GM18907 (cell line): ENCODE data around the gene FBXO2.

Experiments
- ATAC-seq: cut with Tn5 transposase; IDR thresholded peaks from one replicate; pipeline ENCODE4 v1.9.1; 2021; ENCODE audit warnings: mild to moderate bottlenecking, moderate library complexity; ENCODE audit not compliant: unreplicated experiment

FBXO2 gene, protein sequence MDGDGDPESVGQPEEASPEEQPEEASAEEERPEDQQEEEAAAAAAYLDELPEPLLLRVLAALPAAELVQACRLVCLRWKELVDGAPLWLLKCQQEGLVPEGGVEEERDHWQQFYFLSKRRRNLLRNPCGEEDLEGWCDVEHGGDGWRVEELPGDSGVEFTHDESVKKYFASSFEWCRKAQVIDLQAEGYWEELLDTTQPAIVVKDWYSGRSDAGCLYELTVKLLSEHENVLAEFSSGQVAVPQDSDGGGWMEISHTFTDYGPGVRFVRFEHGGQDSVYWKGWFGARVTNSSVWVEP

DNA sequence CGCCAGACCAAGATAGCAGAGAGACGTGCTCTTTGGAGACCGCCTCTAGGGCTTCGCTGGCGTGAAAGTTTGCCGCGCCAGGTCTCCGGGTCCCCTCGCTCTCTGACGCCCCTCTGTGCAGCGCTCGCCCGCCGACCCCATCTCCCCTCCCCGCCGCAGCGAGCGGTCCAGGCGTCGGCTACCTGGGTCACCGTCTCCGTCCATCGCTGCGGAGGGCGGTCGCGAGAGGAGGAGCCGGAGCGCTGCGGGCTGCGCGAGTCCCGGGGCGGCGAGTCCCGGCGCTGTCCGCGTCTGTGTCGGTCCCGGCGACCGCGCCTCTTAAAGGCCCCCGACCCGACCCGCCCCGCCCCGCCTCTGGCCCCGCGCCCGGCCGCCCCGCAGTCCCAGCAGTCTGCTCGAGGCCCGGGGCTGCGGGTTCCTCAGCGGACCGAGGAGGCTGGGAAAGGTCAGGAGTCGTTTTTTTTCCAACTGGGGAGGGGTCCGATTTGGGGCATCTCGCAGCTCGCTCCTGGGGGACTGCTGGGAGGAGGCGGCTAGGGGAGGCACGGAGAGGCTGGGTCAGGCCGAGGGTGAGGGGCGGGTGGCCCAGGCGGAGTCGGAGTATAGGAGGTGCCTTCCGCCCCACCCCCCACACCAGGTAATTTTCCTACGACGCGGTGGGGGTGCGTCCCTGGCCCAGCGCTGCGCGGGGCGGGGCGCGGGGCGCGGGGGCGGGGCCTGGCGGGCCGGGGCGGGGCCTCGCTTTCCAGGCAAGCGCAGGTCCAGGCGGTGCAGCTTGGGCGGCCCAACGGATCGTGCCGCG, at the start of gene FBXO2, which contains the start of gene FBXO44:
Gene FBXO2 (minus strand): TSS at position 293 of the 802 bp plus-strand sequence. CDS start 89 bp downstream, at position 204.
Gene FBXO44 (plus strand): TSS at position 741 of the 802 bp plus-strand sequence. CDS start 959 bp downstream, outside the sequence.
- peak; percentile 55 for ATAC-seq

DNA sequence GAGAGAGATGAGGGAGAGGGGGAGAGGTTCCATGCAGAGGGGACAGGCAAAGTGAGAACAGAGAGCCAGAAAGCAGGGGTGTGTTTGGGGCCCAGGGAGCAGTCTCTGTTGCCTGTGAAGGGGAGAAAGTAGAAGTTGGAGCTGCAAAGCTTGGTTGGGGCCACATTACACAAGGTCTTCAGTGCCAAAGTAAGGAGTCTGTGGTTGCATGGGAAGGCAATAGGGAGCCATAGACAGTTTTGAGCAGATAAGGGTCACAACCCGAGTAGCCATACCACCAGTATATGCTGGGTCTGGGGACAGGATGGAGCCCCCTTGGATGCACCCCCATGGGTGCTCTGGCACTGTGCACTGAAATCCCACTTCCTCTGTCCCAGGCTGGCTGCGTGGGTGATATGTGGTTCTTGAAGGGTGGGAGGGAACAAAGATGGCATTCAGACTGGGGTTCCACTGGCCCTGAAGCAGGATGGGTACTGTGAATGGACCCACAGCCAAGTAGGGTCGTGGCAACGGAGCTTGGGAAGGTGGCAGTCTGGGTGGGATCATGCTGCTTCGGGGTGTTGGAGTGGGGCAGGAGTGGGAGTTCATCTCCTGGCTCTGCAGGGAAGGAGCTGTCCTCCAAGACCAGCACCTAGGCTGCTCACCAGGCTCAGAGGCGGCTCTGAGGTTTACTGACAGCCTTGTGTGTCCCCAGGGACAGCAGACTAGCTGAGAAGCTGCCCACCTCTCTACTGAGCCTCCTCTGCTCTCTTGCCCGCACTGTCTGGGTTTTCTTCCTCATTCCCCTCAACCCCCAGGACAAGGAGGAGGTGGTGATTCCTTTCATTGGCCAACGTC, 49.3 kb upstream of the FBXO2 start:
- no peak for ATAC-seq

DNA sequence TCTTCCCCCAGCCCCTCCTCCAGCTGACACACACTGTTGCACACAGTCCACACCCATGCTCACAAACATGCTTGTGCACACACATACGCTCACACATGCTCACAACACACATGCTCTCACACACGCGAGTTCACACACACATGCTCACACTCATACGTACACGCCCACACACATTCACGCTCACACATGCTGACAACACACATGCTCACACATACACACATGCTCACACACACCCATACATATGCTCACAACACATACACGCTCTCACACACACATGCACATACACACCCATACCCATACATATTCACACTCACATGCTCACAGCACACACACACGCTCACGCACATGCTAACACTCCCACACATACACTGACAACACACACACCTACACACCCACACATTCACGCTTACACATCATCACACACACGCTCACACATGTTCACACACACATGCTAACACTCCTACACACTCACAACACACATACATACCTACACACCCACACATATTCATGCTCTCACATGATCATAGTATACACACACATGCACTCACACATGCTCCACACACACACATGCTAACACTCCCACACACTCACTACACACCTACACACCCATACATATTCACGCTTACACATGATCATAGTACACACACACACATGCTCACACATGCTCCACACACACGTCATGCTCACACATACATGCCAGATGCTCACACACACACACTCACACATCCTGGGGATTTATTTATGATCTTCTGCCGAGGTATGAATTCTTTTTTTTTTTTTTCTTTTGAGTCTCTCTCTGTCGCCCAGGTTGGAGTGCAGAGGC, 48.0 kb upstream of the FBXO2 start:
- ATAC-seq = no peak

DNA sequence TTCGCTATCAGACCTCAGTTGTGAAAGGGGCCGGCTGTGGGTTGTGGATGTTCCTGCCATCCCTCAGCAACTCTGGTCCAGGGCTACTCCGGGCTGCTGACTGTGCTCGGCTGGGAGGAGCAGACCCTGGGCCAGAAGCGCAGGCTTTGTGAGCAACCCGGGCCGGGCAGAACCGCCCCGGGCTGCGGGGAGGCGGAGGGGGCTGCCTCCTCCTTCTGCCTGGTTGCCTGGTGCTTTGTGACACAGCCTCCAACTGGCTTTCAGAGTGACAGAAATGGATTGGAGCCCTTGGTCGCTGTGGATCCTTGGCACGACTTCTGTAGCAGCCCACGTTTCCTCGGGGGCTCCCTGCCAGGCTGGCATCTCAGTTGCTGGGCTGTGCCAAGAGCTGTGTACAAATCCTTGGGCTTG, 47.3 kb upstream of the FBXO2 start:
- ATAC-seq = no peak

DNA sequence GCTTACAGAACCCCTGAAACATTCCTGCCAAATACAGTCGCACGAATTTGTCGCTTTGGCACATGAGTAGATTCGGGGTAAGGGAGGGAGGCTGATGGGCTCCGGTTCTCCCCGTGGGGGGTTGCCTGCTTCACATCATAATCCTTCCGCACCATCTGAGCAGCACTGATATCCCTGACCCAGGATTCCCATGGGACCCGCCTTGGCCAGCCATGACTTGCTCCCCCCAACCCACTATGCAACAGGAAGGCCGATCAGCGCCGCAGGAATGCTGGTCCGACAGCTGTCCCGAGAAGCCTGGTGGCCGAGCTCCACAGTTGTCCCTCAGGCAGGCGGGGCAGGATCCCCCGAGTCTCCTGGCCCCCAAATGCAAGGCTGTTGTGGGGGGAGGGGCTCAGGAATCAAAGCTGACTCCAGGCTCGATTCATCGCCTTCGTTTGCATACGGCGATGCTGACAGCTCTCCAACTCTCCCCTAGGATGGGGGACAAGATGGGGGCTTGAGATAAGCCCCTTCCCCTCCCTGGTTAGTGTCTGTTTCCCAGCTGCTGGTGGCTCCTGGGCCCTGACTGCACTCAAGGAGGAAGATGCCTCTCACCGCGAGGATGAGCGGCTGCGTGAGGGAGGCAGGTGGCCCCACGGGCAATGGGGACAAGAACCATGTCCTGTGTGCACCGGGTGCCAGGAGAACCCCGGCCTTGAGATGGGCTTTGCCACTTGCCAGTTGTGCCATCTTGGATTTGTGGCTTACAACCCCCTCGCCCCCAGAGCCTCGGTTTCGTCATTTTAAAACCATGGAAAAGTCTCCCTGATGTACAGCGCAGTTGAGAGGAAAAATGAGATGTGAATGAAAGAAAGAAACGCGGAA, 46.6 kb upstream of the FBXO2 start:
- no peak for ATAC-seq

DNA sequence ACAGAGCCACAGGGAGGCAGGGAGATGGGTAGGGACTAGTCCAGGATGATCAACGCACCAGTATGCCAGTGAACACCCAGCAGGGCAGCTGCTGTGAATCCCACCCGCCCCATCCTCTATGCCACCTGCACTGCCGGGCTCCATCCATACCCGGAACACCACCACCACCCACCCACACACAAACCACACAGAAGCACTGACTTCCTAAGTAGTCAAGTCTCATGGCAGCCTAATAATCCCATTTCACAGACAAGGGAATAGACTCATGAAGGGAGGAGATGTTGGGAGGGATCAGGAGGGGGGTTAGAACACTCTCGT, 43.6 kb upstream of the FBXO2 start:
- no peak for ATAC-seq

DNA sequence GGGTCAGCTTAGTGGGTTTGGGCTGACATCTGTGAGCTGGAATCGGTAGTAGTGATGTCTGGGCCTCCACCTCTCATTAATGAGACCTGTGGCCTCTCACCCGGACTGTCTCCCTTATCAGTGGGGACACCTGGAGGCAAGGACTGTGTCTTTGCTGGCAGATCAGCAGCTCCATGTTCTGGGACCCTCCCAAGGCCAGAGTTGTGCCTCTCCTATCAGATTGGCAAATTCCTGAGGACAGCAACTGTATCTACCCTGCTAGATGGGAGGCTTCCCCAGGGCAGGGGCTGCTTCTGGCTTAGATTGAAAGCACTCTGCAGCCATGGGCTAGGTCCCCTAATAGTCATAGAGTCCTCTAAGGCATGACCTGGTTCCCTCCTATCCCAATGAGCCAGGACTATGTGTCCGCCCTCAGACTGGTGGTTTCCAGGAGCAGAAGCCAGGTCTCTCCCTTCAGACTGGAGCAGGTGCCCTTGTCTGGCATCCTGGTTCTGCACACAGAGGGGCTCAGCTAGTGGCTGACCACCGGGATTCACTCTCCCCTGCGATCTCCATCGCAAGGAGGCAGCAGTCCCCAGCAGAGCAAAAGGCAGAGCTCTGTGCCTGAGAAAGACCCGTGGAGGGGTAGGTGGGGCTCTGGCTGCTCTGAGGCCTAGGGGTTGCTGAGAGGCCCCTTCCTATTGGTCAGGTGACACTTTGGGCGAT, 43.1 kb upstream of the FBXO2 start:
- no peak for ATAC-seq

DNA sequence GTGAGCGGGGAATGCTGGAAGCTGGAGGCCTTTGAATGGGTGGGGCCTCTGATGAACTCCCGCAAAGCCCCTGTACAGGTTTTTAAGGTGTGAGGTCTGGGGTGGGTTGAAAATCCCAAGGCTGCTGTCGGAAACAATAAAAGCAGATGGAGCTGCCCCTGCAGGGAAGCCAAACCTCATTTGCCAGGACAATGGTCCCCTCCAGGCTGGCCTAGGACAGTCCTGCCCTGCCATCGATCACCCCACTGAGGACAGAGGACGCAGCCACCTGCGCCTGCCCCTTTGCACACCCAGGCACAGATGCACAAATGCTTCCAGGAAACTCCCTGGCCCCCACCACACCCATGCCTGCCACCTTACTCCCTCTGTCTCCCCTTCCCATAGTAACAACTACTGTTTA, 41.6 kb upstream of the FBXO2 start:
- ATAC-seq = no peak

DNA sequence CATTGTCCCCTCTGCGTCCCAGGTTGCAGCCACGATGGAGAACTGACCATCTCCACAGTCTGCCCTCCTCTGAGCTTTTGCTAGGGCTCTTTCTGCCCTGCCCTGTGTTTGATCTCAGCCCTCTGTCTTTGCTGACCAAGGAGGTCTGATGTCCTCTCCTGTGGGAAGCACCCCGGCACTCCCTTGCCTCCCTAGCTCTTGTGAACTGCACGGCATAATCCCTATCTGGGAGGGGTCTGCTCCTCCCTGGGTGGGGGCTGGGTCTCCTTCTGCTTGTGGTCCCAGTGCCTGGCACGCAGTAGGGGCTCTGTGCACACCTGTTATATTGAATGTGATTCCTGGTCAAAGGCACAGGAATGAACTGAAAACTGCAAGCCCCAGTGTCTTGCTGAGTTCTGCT, 39.7 kb upstream of the FBXO2 start:
- ATAC-seq = no peak

DNA sequence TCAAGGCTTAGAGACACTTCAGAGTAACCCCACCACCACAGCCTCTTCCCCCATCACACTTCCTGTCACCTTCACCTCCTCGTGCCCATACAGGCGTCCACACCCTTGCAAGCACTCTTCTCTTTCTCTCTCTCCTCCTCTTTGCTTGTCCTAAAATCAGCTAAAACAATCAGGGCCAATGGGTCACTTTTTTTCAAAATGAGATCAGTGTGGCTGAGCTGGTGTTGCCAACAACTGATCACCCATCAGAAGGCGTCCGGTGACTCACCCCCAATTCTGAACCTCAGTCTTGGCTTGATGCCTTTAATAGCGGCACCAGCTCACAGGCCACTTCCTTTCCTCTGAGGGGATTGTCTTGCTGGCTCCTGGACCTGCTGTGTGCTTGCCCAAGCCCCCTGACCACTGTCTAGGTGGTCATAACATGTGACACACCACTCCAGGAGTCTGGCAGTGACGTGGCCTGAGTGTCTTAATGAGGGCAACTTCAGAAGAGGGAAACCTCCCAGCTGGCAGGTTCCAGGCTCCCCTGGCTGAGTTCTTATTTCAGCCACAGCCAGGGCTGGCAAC, 38.9 kb upstream of the FBXO2 start:
- ATAC-seq = no peak

DNA sequence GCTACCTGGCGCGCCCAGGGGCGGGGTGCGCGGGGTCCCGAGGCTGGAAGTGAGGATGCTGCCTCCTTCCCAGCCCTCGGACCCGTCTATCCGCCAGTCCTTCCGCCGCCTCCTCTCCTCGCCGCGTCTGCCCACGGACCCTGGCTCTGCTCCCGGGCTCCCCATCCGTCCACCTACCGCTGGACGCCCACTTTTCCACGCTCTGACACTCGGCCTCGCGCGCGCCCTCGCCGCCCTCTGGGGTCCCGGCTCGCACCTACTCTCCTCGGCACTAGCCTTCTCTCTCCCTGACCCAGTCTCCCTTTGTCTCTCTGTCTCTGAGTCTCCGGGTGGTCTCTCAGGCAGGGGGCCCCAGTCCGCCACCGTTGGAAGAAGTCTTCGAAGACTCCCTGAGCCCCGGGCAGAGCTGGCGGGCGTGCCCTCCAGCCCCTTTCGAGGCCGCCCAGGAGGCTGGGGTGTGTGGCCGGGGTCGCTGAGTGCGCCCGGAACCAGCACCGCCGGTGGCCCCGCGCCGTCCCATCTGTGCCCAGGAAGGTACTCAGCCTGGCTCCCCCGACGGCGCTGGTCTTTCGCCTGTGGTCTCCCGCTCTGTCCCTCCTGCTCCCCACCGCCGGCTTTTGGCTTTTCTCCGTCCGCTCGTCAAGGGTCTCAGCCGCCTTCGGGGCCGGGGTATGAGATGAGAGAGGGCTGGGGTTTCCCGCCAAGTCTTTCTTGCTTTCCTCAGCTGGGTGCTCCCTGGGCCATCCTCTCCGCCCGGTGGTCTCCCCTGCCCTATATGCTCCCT, 37.9 kb upstream of the FBXO2 start:
- ATAC-seq = no peak

DNA sequence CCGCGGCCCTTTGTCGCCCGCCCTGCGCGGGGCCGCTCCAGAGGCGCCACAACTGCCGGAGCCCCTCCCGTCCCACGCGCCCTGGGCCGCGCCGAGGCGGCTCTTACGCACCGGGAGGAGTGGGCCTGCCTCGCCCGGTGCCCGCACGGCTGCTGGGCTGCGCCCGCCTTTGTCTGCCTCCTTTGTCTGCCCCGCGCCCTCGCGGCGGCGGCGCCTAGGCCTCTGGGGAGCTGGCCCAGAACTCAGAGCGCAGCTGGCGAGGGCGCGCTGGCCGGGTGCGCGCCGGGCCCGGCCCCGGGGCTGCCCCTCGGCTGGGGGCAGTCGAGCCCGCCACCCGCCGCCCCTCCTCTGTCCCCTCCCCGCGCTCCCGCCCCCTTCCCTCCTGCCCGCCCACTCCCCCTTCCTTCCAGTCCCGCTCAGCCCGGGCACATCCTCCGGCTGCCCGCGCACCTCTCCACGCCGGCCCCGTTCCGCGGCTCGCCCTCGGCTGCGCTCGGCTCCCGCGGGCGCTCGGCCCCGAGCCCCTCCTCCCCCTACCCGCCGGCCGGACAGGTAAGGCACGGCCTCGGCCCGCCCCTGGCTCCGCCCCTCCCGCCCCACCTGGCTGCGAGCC, 37.2 kb upstream of the FBXO2 start, which contains the start of gene DRAXIN:
Gene DRAXIN (plus strand): TSS at position 409 of the 613 bp plus-strand sequence. CDS start 14,549 bp downstream, outside the sequence.
- ATAC-seq = no peak

DNA sequence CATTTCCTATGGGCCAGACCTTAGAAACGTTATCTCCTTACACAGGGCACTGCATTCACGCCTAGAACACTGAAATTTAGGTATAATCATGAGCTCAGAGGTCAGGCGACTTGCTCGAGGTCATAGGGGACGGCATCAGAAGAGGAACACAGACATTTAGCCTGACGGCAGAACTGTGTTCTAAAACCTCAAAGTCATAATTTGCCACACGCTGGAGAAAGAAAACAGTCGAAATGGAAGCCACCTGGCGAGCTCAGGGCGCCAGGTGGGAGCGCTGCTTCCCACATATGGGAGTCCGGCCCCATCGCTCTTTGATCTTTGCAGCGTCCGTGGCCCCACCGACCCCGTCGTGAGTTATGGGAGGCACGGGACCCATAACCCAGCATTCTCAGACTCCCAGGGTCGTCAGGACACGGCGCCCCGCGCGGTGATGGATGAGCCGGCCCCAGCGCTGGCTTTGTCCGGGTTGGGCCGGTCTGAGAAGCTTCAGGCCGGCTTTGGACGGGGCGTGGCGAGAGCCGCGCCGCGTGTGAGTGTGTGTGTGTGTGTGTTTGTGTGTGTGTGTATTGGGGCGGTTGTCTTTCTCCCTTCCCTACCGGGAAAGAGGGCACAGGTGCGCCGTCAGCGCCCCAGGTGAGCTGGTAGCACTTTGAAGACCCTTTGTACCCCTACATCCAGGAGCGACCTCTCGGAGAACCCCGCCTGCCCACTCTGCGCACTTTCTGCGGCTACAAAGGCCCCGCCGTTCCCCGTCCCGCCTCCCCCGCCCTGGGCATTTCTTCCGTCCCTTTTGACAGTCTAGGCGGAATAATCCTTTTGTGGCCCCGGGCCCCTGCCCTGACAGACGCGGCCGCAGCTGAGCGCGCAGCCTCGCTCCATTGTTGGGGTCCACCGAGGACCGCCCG, 36.4 kb upstream of the FBXO2 start:
- no peak for ATAC-seq

DNA sequence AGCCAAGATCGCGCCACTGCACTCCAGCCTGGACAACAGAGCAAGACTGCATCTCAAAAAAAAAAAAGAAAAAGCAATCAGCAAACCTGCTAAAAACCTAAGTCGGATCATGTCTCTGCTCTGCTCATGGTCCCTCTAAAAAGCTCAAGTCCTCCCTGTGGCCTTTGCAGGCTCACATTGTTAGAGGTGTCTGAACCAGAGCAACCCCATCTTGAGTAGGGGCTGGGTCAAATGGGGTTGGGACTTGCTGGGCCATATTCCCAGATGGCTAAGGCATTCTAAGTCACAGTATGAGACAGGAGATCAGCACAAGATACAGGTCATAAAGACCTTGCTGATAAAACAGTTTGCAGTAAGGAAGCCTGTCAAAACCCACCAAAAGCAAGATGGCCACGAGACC, 34.3 kb upstream of the FBXO2 start:
- ATAC-seq = no peak

DNA sequence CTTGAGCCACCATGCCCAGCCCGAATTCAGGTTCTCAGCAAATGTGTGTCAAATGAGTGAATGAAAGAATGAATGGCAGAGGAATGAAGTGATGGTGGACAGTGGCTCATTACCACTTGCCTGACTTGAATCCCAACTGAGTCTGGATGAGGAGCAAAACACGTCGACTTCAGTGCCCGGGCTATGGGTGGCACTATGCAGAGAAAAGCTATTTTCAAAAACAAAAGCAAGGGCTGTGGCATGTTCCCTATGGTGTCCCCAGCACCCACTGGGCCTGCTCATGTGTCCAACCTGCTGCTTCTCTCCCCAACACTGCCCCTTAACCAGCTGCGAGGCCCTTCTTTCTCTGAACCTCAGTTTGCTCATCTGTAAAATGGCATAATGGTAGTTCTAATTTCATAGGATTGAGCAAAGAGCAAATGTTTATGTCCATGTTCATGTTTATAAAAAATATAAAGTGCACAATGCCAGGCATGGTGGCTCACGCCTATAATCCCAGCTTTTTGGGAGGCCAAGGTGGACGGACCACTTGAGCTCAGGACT, 31.1 kb upstream of the FBXO2 start:
- ATAC-seq = no peak

DNA sequence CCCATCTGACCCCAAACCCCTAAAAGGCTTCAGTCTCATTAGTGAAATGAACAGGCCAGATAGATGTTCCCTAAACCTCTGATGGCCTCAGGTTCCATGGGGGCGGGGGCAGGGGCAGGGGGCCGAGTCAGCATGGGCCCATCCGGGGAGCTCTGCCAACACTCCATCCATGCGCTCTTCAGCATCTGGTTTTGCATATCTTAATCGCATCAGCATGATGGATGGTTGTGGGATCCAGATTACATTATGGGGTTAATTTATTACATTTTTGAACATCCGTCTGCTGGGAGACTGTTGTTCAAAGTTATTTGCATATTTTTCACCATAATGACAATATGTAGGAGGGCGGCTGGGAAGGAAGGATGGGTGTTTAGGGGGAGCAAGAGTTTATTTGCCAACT, 29.8 kb upstream of the FBXO2 start:
- ATAC-seq = no peak
